ENCODE data around the gene RAB10. TPM values are rescaled to one million over a fixed set of nuclear protein-coding genes. Genes with fewer than 3 reads are reported as not detected.

Gene RAB10
- total and polyA plus RNA-seq, 2 of the 13 experiments (the other 11 are each of a cell fraction or from before 2014, with no cell fraction given): 48.2 to 120 TPM

- FAIRE-seq: no peak
- Histone ChIP-seq H3K27ac (ENCODE audit: extremely low read length, insufficient read depth, low read length) (no peak overlapping the region), H2AFZ (ENCODE audit: low read length) (no peak overlapping the region), H3K9ac (ENCODE audit: insufficient read depth, low read depth, low read length) (no peak overlapping the region), H3K4me3 (replicated peaks in 1 of 3; ENCODE audit: insufficient read depth in 1 of 3, low read depth in 2 of 3, low read length in 3 of 3) (no peak overlapping the region), H3K27me3 (ENCODE audit: control insufficient read depth in 1 of 2, insufficient read depth in 2 of 2, low read length in 2 of 2) (no peaks in the 10 kb centered on the region), H4K20me1 (ENCODE audit: insufficient read depth, low read length) (peaks cover 57% of the 10 kb centered on the region), H3K36me3 (replicated peaks in 1 of 2; ENCODE audit: control insufficient read depth in 1 of 2, insufficient read depth in 2 of 2, low read length in 2 of 2) (peaks cover 0 to 8% of the 10 kb centered on the region in 2 experiments; a peak in 3 of 5 replicates), H3K79me2 (ENCODE audit: insufficient read depth, low read length) (peaks cover 92% of the 10 kb centered on the region), H3K9me3 (ENCODE audit: low read length) (peaks cover 11% of the 10 kb centered on the region), H3K4me2 (ENCODE audit: low read depth, low read length) (no peak overlapping the region), H3K4me1 (ENCODE audit: insufficient read depth, low read length) (peaks cover 59% of the 10 kb centered on the region)
- peak; percentile 62; the same call in 1 of the 2 replicates for TF ChIP-seq ZNF121 (CRISPR knock-in tag; IDR thresholded peaks at IDR 0.05)
- no peak for TF ChIP-seq BRD4 (CRISPR knock-in tag; IDR thresholded peaks at IDR 0.05)
- TF ChIP-seq HOXA3 (CRISPR knock-in tag; IDR thresholded peaks at IDR 0.05): no peak
- TF ChIP-seq BCL3 (CRISPR knock-in tag; IDR thresholded peaks at IDR 0.05): no peak
- no TSS peak for BruUV-seq (replicated peaks)
- 98% methylated on average over 3 of the region's 3 CpGs for WGBS (ENCODE audit: low lambda C conversion rate)
- ChIA-PET POLR2A (interaction anchor here (0.9 kb wide), 1 partner anchor 18 kb away, joined by 3 read pairs; no protein-coding TSS in a partner anchor), CTCF (ENCODE audit: low intra/inter-chr PET ratio, low total read pairs) (no interaction called here)
- DNase-seq (ENCODE audit: low spot score): no peak
- no peak for ATAC-seq
- in situ Hi-C loops (cut with HindIII; ENCODE audit: extremely low pct_ligation_motif_present, low pct_unique_long_range_greater_than_20kb): no loop called here
- intact Hi-C loops (cut with micrococcal nuclease; ENCODE audit: unreplicated experiment): loop anchor here (10.0 kb wide), 1 partner anchor 84 kb away; no protein-coding TSS in a partner anchor
Observed at GRCh38 chr2:26078939-26079338, 45.1 kb downstream of the RAB10 start.

GRCh38 chr2:26080356-26080755, 46.5 kb downstream of the RAB10 start:
- no TSS peak for BruUV-seq (replicated peaks)
- intact Hi-C loops (cut with micrococcal nuclease; ENCODE audit: unreplicated experiment): no loop called here
- Histone ChIP-seq H3K4me1 (ENCODE audit: insufficient read depth, low read length) (peaks cover 45% of the 10 kb centered on the region), H3K27ac (ENCODE audit: extremely low read length, insufficient read depth, low read length) (peak overlapping the region; percentile 45), H3K4me3 (replicated peaks in 1 of 3; ENCODE audit: insufficient read depth in 1 of 3, low read depth in 2 of 3, low read length in 3 of 3) (no peak overlapping the region), H3K79me2 (ENCODE audit: insufficient read depth, low read length) (peaks cover 87% of the 10 kb centered on the region), H3K27me3 (ENCODE audit: control insufficient read depth in 1 of 2, insufficient read depth in 2 of 2, low read length in 2 of 2) (no peaks in the 10 kb centered on the region), H3K36me3 (replicated peaks in 1 of 2; ENCODE audit: control insufficient read depth in 1 of 2, insufficient read depth in 2 of 2, low read length in 2 of 2) (peaks cover 0 to 8% of the 10 kb centered on the region in 2 experiments; a peak in 3 of 5 replicates), H4K20me1 (ENCODE audit: insufficient read depth, low read length) (peaks cover 47% of the 10 kb centered on the region), H2AFZ (ENCODE audit: low read length) (no peak overlapping the region), H3K9ac (ENCODE audit: insufficient read depth, low read depth, low read length) (no peak overlapping the region), H3K9me3 (ENCODE audit: low read length) (peaks cover 11% of the 10 kb centered on the region), H3K4me2 (ENCODE audit: low read depth, low read length) (peak overlapping the region; percentile 1; the same call in 1 of the 2 replicates)
- WGBS (ENCODE audit: low lambda C conversion rate): 9% methylated on average over 1 of the region's 1 CpG
- in situ Hi-C loops (cut with HindIII; ENCODE audit: extremely low pct_ligation_motif_present, low pct_unique_long_range_greater_than_20kb): no loop called here
- CTCF ChIA-PET (ENCODE audit: low intra/inter-chr PET ratio, low total read pairs): no interaction called here
- POLR2A ChIA-PET: interaction anchor here (0.8 kb wide), 1 partner anchor 47 kb away, joined by 3 read pairs; no protein-coding TSS in a partner anchor
- FAIRE-seq (peak; percentile 23), ATAC-seq (peak; percentile 86), DNase-seq (ENCODE audit: low spot score) (peak; percentile 93)
- TF ChIP-seq ZMYM4 (CRISPR knock-in tag; IDR thresholded peaks at IDR 0.05): peak; percentile 48
- TF ChIP-seq TARDBP (CRISPR knock-in tag; IDR thresholded peaks at IDR 0.05): peak; percentile 72
- no peak for TF ChIP-seq ZNF672 (CRISPR knock-in tag; IDR thresholded peaks at IDR 0.05)
- TF ChIP-seq MXI1 (IDR thresholded peaks at IDR 0.05; ENCODE audit: borderline replicate concordance, low read depth, low read length): 0 out of 3 replicates have a peak, but pooled peaks have one; percentile 5
- TF ChIP-seq ZKSCAN1 (IDR thresholded peaks at IDR 0.05; ENCODE audit: low read length): no peak
- 0 out of 2 replicates have a peak, but pooled peaks have one; percentile 12 for TF ChIP-seq ZNF503 (CRISPR knock-in tag; IDR thresholded peaks at IDR 0.05)
- no peak for TF ChIP-seq MATR3 (CRISPR knock-in tag; IDR thresholded peaks at IDR 0.05)
- no peak for TF ChIP-seq ZNF607 (CRISPR knock-in tag; IDR thresholded peaks at IDR 0.05; ENCODE audit: borderline replicate concordance)
- peak; percentile 45; the same call in 1 of the 2 replicates for TF ChIP-seq SALL1 (CRISPR knock-in tag; IDR thresholded peaks at IDR 0.05)
- TF ChIP-seq ZGPAT (CRISPR knock-in tag; IDR thresholded peaks at IDR 0.05): no peak; the same call in 1 of the 2 replicates

All from HepG2 (cell line).